ENCODE data around the gene S1PR1.

DNA sequence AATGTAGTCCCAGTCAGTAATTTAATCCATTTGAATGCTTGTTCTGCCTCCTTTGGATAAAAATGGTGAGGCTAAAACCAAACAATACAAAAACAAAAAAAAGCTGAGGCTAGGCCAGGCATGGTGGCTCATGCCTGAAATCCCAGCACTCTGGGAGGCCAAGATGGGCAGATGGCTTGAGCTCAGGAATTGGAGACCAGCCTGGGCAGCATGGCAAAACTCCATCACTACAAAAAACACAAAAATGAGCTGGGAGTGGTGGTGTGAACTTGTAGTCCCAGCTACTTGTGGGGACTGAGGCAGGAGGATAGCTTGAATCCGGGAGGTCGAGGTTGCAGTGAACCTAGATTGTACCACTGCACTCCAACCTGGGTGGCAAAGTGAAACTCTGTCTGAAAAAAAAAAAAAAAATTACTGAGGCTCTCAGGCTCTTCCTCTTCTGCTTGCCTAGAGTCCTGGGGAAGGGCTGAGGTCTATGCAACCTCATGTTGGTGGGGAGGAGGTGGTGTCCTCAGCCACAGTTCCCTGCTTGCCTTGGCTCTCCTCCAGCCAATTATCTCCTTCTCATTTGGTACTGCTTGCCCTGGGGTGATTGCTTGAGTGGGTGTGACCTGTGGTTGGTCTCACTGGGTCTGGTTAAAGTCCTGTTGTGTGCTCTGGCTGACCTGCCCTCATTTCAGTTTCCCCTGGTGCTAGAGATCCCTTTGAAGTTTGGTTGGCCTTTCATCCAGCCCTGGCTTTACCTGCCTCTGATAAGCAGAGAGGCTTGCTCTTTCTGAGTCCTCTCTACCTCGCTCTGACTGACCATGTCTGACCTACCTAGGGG is 20.9 kb downstream of the S1PR1 start:
- TF ChIP-seq, protein P1, sequence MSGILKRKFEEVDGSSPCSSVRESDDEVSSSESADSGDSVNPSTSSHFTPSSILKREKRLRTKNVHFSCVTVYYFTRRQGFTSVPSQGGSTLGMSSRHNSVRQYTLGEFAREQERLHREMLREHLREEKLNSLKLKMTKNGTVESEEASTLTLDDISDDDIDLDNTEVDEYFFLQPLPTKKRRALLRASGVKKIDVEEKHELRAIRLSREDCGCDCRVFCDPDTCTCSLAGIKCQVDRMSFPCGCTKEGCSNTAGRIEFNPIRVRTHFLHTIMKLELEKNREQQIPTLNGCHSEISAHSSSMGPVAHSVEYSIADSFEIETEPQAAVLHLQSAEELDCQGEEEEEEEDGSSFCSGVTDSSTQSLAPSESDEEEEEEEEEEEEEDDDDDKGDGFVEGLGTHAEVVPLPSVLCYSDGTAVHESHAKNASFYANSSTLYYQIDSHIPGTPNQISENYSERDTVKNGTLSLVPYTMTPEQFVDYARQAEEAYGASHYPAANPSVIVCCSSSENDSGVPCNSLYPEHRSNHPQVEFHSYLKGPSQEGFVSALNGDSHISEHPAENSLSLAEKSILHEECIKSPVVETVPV (CRISPR knock-in tag; IDR thresholded peaks at IDR 0.05), result no peak
- TF ChIP-seq ZNF70 (CRISPR knock-in tag; IDR thresholded peaks at IDR 0.05), result no peak
- TF ChIP-seq, protein P2, sequence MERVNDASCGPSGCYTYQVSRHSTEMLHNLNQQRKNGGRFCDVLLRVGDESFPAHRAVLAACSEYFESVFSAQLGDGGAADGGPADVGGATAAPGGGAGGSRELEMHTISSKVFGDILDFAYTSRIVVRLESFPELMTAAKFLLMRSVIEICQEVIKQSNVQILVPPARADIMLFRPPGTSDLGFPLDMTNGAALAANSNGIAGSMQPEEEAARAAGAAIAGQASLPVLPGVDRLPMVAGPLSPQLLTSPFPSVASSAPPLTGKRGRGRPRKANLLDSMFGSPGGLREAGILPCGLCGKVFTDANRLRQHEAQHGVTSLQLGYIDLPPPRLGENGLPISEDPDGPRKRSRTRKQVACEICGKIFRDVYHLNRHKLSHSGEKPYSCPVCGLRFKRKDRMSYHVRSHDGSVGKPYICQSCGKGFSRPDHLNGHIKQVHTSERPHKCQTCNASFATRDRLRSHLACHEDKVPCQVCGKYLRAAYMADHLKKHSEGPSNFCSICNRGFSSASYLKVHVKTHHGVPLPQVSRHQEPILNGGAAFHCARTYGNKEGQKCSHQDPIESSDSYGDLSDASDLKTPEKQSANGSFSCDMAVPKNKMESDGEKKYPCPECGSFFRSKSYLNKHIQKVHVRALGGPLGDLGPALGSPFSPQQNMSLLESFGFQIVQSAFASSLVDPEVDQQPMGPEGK (CRISPR knock-in tag; IDR thresholded peaks at IDR 0.05; ENCODE audit: borderline replicate concordance), result no peak
- TF ChIP-seq ZFP30 (CRISPR knock-in tag; IDR thresholded peaks at IDR 0.05), result no peak
- TF ChIP-seq SNAI2 (CRISPR knock-in tag; IDR thresholded peaks at IDR 0.05), result no peak
- no peak for TF ChIP-seq ZC3H10 (CRISPR knock-in tag; IDR thresholded peaks at IDR 0.05)
- TF ChIP-seq ZFP3 (CRISPR knock-in tag; IDR thresholded peaks at IDR 0.05), result no peak
- no peak for TF ChIP-seq RARB (CRISPR knock-in tag; IDR thresholded peaks at IDR 0.05)
